ENCODE data around the gene CDC37L1.

DNA sequence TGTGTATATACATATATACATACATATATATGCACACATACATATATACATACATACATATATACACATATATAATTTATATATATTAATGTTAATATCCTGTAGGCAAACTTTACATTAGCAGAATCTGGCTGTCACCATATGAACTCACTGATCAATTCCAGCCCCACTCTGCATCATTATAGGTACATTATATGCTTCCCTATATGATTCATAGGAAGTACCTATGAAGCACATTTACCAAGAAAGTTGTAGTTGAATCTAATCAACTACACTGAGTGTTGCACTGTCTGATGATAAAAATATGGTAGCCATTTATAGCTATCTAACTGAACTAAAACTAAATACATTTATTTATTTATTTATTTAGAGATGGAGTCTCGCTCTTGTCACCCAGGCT lies 7.6 kb upstream of the CDC37L1 start:
- no peak for TF ChIP-seq POLR2A (IDR thresholded peaks at IDR 0.05)
- TF ChIP-seq, protein P1, sequence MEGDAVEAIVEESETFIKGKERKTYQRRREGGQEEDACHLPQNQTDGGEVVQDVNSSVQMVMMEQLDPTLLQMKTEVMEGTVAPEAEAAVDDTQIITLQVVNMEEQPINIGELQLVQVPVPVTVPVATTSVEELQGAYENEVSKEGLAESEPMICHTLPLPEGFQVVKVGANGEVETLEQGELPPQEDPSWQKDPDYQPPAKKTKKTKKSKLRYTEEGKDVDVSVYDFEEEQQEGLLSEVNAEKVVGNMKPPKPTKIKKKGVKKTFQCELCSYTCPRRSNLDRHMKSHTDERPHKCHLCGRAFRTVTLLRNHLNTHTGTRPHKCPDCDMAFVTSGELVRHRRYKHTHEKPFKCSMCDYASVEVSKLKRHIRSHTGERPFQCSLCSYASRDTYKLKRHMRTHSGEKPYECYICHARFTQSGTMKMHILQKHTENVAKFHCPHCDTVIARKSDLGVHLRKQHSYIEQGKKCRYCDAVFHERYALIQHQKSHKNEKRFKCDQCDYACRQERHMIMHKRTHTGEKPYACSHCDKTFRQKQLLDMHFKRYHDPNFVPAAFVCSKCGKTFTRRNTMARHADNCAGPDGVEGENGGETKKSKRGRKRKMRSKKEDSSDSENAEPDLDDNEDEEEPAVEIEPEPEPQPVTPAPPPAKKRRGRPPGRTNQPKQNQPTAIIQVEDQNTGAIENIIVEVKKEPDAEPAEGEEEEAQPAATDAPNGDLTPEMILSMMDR (IDR thresholded peaks at IDR 0.05), result no peak

Data from testis (tissue), 2 donors.